ENCODE results near the gene MBP.

MBP gene

DNA sequence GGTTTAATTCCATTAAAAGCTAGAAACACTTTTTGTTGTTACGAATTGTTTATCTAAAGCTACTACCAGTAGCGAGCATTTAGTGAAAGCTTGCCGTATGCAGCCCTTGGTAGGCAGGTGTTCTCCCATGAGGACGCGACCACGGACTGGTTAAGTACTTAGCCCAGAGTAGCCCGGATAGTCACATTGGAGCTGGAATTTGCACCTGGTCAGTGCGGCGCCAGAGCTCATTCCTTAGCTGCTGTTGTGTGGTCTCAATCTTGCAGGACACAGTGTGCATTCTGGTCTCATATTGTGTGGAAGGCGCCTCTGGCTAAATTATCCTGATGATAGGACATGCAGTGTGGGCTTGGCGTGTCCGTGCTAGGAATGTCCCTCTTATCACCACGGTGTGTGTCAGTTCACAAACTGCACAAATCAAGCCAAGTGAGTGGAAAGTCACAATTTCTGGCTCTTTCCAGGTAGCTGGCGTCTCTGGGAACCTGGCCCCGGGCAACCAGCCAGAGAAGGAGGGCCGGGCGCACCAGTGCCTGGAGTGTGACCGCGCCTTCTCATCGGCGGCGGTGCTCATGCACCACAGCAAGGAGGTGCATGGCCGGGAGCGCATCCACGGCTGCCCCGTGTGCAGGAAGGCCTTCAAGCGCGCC, 176.9 kb downstream of the MBP start:
- Mint-ChIP-seq H3K27me3 (ENCODE audit: low read depth) (no peaks in the 10 kb centered on the region), H3K4me3 (no peak overlapping the region), H3K36me3 (ENCODE audit: low read depth) (peaks cover 41% of the 10 kb centered on the region), H3K4me1 (peaks cover 51% of the 10 kb centered on the region), H3K27ac (no peak overlapping the region), H3K9me3 (no peaks in the 10 kb centered on the region)
- no peak for TF ChIP-seq CTCF (IDR thresholded peaks at IDR 0.05; ENCODE audit: unreplicated experiment in 3 of 3)

GRCh38 chr18:76953583-76954233, 178.9 kb downstream of the MBP start:
- Mint-ChIP-seq H3K36me3 (ENCODE audit: low read depth) (peaks cover 53% of the 10 kb centered on the region), H3K4me1 (peaks cover 35% of the 10 kb centered on the region), H3K27ac (peak overlapping the region; percentile 4 to 86 (median 84)), H3K9me3 (no peaks in the 10 kb centered on the region), H3K27me3 (ENCODE audit: low read depth) (no peaks in the 10 kb centered on the region), H3K4me3 (no peak overlapping the region)
- TF ChIP-seq CTCF (IDR thresholded peaks at IDR 0.05; ENCODE audit: unreplicated experiment in 3 of 3), result no peak

GRCh38 chr18:76953156-76953555, 179.4 kb downstream of the MBP start:
- Mint-ChIP-seq H3K4me3 (no peak overlapping the region), H3K27me3 (ENCODE audit: low read depth) (no peaks in the 10 kb centered on the region), H3K36me3 (ENCODE audit: low read depth) (peaks cover 56% of the 10 kb centered on the region), H3K9me3 (no peaks in the 10 kb centered on the region), H3K27ac (peak overlapping the region; percentile 4 to 86 (median 84)), H3K4me1 (peaks cover 32% of the 10 kb centered on the region)
- no peak for TF ChIP-seq CTCF (IDR thresholded peaks at IDR 0.05; ENCODE audit: unreplicated experiment in 3 of 3)

DNA sequence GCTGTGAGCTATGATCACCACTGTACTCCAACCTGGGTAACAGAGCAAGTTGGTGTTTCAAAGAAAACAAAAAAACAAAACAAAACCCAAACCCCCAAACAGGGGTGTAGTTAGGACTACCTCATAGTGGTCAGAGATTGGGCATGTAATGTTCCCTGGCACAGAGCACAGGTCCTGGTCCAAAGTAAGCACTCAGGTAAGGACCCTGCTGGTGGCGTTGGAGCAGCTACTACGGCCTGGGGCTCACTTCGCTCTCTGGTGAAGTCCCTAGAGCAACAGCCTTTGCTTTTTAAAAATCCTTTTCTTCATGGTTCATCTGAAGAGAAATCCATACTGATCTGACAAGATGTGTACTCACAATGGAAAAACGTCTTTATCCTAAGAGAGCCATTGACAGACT, 179.8 kb downstream of the MBP start:
- no peaks in the 10 kb centered on the region for H3K9me3 Mint-ChIP-seq
- H3K4me3 Mint-ChIP-seq, result no peak overlapping the region
- H3K27me3 Mint-ChIP-seq (ENCODE audit: low read depth), result no peaks in the 10 kb centered on the region
- peak overlapping the region; percentile 4 to 86 (median 84) for H3K27ac Mint-ChIP-seq
- TF ChIP-seq CTCF (IDR thresholded peaks at IDR 0.05; ENCODE audit: unreplicated experiment in 3 of 3), result no peak
- peaks cover 59% of the 10 kb centered on the region for H3K36me3 Mint-ChIP-seq (ENCODE audit: low read depth)
- H3K4me1 Mint-ChIP-seq, result peaks cover 28% of the 10 kb centered on the region

DNA sequence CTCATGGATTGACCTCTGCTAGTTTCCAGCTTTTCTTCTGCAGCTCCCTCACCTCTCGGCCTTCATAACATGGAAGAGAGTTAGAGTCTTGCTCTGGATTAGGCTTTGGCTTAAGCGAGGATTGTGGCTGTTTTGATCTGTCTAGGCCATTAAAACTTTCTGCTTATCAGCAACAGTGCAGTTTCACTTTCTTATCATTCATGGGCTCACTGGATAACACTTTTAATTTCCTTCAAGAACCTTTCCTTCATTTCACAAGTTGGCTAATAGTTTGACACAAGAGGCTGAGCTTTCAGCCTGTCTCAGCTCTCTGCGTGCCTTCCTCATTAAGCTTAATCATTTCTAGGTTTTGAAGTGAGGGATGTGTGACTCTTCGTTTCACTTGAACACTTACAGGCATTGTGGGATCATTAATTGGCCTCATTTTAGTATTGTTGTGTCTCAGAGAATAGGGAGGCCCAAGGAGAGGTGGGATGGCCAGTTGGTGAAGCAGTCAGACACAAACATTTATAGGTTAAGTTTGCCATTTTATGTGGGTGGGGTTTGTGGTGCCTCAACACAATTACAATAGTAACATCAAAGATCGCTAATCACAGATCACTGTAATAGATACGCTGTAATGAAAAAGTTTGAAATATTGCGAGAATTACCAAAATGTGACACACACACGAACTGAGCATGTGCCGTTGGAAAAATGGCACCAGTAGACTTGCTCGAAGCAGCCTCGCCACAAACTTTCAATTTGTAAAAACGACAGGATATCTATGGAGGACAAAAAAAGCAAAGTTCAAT, 180.9 kb downstream of the MBP start:
- Mint-ChIP-seq H3K27me3 (ENCODE audit: low read depth) (no peaks in the 10 kb centered on the region), H3K27ac (peak overlapping the region in 1 of 3 experiments; percentile 75), H3K9me3 (peaks cover under 1% of the 10 kb centered on the region), H3K4me3 (no peak overlapping the region), H3K4me1 (peaks cover 18% of the 10 kb centered on the region), H3K36me3 (ENCODE audit: low read depth) (peaks cover 61% of the 10 kb centered on the region)
- no peak for TF ChIP-seq CTCF (IDR thresholded peaks at IDR 0.05; ENCODE audit: unreplicated experiment in 3 of 3)

All from nephron (organoid).